IMR-90 (cell line): ENCODE measurements around the gene CRY2. TPM values are rescaled to one million over a fixed set of nuclear protein-coding genes. Genes with fewer than 3 reads are reported as not detected.

Experiments
- ATAC-seq: fragments of 200-7000 bp; cut with Tn5 transposase; 2 replicates; pipeline ENCODE4 v1.9.1; 2020; ENCODE audit warnings: low read depth, mild to moderate bottlenecking, moderate library complexity
- BruUV-seq: library from RNA; stranded (reverse); fragments of 400-500 nt; replicated peaks from 2 replicates; lab custom pipeline; 2021; lab: Mats Ljungman, UMichigan
- CTCF ChIA-PET: fragments of 300-600 bp; formaldehyde crosslinking; extraction: SDS; loops from one replicate; lab custom pipeline; 2021; ENCODE audit warnings: antibody characterized with exemption; lab: Yijun Ruan, JAX
- POLR2A ChIA-PET: fragments of 300-600 bp; sonication (Branson Sonifier 250); formaldehyde crosslinking; loops from one replicate; lab custom pipeline; 2022; ENCODE audit warnings: antibody characterized with exemption; ENCODE audit not compliant: unreplicated experiment; lab: Charles Lee
- DNase-seq: peaks from one replicate; pipeline ENCODE4 v3.0.0; 2013
- H2AFZ ChIP-seq: replicated peaks from 2 replicates; pipeline ENCODE3; 2013; ENCODE audit warnings: low read length, mild to moderate bottlenecking; ENCODE audit not compliant: poor library complexity
- H2AK5ac ChIP-seq: 2 replicates; pipeline ENCODE4 v1.6.1; 2013; ENCODE audit warnings: low read depth, low read length, inconsistent platforms
- H2AK9ac ChIP-seq: replicated peaks from 2 replicates; pipeline ENCODE3; 2013; ENCODE audit warnings: mild to moderate bottlenecking, low read depth, low read length, moderate library complexity; ENCODE audit not compliant: poor library complexity
- H2BK120ac ChIP-seq: 2 replicates; pipeline ENCODE4 v1.6.1; 2013; ENCODE audit warnings: low read depth, low read length, inconsistent platforms
- H2BK15ac ChIP-seq: 3 replicates; pipeline ENCODE4 v1.6.1; 2013; ENCODE audit warnings: low read depth, low read length, inconsistent platforms
- H2BK20ac ChIP-seq: 2 replicates; pipeline ENCODE4 v1.6.1; 2013; ENCODE audit warnings: low read depth, mild to moderate bottlenecking, inconsistent platforms, low read length, moderate library complexity
- H2BK5ac ChIP-seq: 2 replicates; pipeline ENCODE4 v1.6.1; 2013; ENCODE audit warnings: mild to moderate bottlenecking, low read depth, low read length, inconsistent platforms; ENCODE audit not compliant: poor library complexity, severe bottlenecking
- H3K14ac ChIP-seq: replicated peaks from 2 replicates; pipeline ENCODE4 v1.6.1; 2013; ENCODE audit warnings: low read depth, low read length, inconsistent platforms
- H3K18ac ChIP-seq: 2 replicates; pipeline ENCODE4 v1.6.1; 2013; ENCODE audit warnings: low read depth, low read length, control low read depth
- H3K23ac ChIP-seq: 2 replicates; pipeline ENCODE4 v1.6.1; 2013; ENCODE audit warnings: low read depth, low read length, inconsistent platforms
- H3K27ac ChIP-seq: 2 replicates; pipeline ENCODE4 v1.5.1; 2013; ENCODE audit warnings: mild to moderate bottlenecking, control low read depth, low read length; ENCODE audit not compliant: insufficient read depth
- H3K27me3 ChIP-seq: 2 replicates; pipeline ENCODE4 v1.6.1; 2013; ENCODE audit warnings: low read length; ENCODE audit not compliant: control insufficient read depth, insufficient read depth
- H3K36me3 ChIP-seq: 2 replicates; pipeline ENCODE4 v1.6.1; 2013; ENCODE audit warnings: low read length, mixed read lengths; ENCODE audit not compliant: control insufficient read depth, insufficient read depth
- H3K4ac ChIP-seq: 2 replicates; pipeline ENCODE4 v1.6.1; 2013; ENCODE audit warnings: low read depth, low read length, inconsistent platforms
- H3K4me1 ChIP-seq: 2 replicates; pipeline ENCODE4 v1.6.1; 2013; ENCODE audit warnings: low read length, mixed read lengths; ENCODE audit not compliant: control insufficient read depth, insufficient read depth
- H3K4me2 ChIP-seq: 2 replicates; pipeline ENCODE4 v1.6.1; 2013; ENCODE audit warnings: low read depth, mild to moderate bottlenecking, control low read depth, low read length, moderate library complexity
- H3K4me3 ChIP-seq: 2 replicates; pipeline ENCODE4 v1.5.1; 2013; ENCODE audit warnings: low read depth, mild to moderate bottlenecking, control low read depth, low read length, moderate library complexity; ENCODE audit not compliant: insufficient read depth
- H3K56ac ChIP-seq: 2 replicates; pipeline ENCODE4 v1.6.1; 2013; ENCODE audit warnings: low read length, inconsistent platforms; ENCODE audit not compliant: insufficient read depth; ENCODE audit errors: extremely low read depth
- H3K79me1 ChIP-seq, 2 experiments: 2 replicates each; pipeline ENCODE4 v1.6.1; 2013; ENCODE audit warnings: low read length in 2 of 2, inconsistent platforms in 1 of 2, low read depth in 1 of 2
- H3K9ac ChIP-seq: 2 replicates; pipeline ENCODE4 v1.6.1; 2013; ENCODE audit warnings: low read depth, low read length, control low read depth
- H3K9me1 ChIP-seq: 2 replicates; pipeline ENCODE4 v1.6.1; 2013; ENCODE audit warnings: low read length, inconsistent platforms; ENCODE audit not compliant: insufficient read depth
- H3K9me3 ChIP-seq: 2 replicates; pipeline ENCODE4 v1.6.1; 2013; ENCODE audit warnings: low read length; ENCODE audit not compliant: control insufficient read depth, insufficient read depth
- H4K20me1 ChIP-seq: 2 replicates; pipeline ENCODE4 v1.6.1; 2013; ENCODE audit warnings: low read length, inconsistent platforms; ENCODE audit not compliant: insufficient read depth
- H4K5ac ChIP-seq: 2 replicates; pipeline ENCODE4 v1.6.1; 2013; ENCODE audit warnings: mild to moderate bottlenecking, low read depth, low read length, control low read depth
- H4K8ac ChIP-seq, 2 experiments: 2 replicates each; pipeline ENCODE4 v1.6.1; 2013; ENCODE audit warnings: low read depth in 2 of 2, low read length in 2 of 2, control low read depth in 1 of 2, inconsistent platforms in 1 of 2
- H4K91ac ChIP-seq: 2 replicates; pipeline ENCODE4 v1.6.1; 2013; ENCODE audit warnings: low read depth, low read length, inconsistent platforms; ENCODE audit not compliant: insufficient read depth
- CEBPB ChIP-seq: IDR thresholded peaks from 2 replicates; pipeline ENCODE4 v1.6.1; 2012; ENCODE audit warnings: low read depth, low read length, improper control_type of control experiment
- CHD1 ChIP-seq: IDR thresholded peaks from 2 replicates; pipeline ENCODE4 v1.6.1; 2012; ENCODE audit warnings: low read depth, low read length, improper control_type of control experiment
- MAFK ChIP-seq: IDR thresholded peaks from 2 replicates; pipeline ENCODE4 v1.6.1; 2012; ENCODE audit warnings: low read depth, low read length, improper control_type of control experiment
- MAZ ChIP-seq: IDR thresholded peaks from 2 replicates; pipeline ENCODE4 v1.6.1; 2012; ENCODE audit warnings: low read depth, mild to moderate bottlenecking, low read length, improper control_type of control experiment, moderate library complexity, borderline replicate concordance
- MXI1 ChIP-seq: IDR thresholded peaks from 2 replicates; pipeline ENCODE4 v1.6.1; 2012; ENCODE audit warnings: low read depth, mild to moderate bottlenecking, low read length, moderate library complexity, borderline replicate concordance
- NFE2L2 ChIP-seq: fragments of 150-350 bp; IDR thresholded peaks from 2 replicates; pipeline ENCODE4 v1.6.1; 2016; ENCODE audit warnings: low read depth, mild to moderate bottlenecking, low read length
- POLR2A ChIP-seq: IDR thresholded peaks from 2 replicates; pipeline ENCODE4 v1.6.1; 2012; ENCODE audit warnings: mild to moderate bottlenecking, low read depth, low read length
- RAD21 ChIP-seq: IDR thresholded peaks from 2 replicates; pipeline ENCODE4 v1.6.1; 2012; ENCODE audit warnings: low read length, improper control_type of control experiment
- RCOR1 ChIP-seq: IDR thresholded peaks from 2 replicates; pipeline ENCODE4 v1.6.1; 2012; ENCODE audit warnings: mild to moderate bottlenecking, low read length, improper control_type of control experiment; ENCODE audit not compliant: insufficient replicate concordance
- RFX5 ChIP-seq: IDR thresholded peaks from 2 replicates; pipeline ENCODE4 v1.8.0; 2012; ENCODE audit warnings: low read depth, mild to moderate bottlenecking, low read length, moderate library complexity
- SMC3 ChIP-seq: fragments of 150-350 bp; IDR thresholded peaks from 2 replicates; pipeline ENCODE4 v1.6.1; 2016; ENCODE audit warnings: low read depth, mild to moderate bottlenecking, antibody characterized with exemption, low read length, moderate library complexity
- WGBS, 2 experiments: methylation state at CpG; one replicate each; pipeline versions ENCODE4 v1.1.5 to v1.1.7; 2013; ENCODE audit warnings: missing lambda C conversion rate in 2 of 2; ENCODE audit not compliant: insufficient read length in 1 of 2; ENCODE audit errors: extremely low coverage in 2 of 2; 5-methylcytosine and 5-hydroxymethylcytosine counted together
- dilution Hi-C: fragments of 300-500 bp; cut with HindIII; formaldehyde crosslinking; loops from one replicate; pipeline ENCODE4 v1.14.3; 2018; ENCODE audit warnings: low sequenced_read_pairs; ENCODE audit not compliant: unreplicated experiment
- in situ Hi-C: fragments of 300-500 bp; cut with MboI; formaldehyde crosslinking; loops from 3 replicates; pipeline ENCODE4 v1.14.3; 2019; ENCODE audit warnings: low sequenced_read_pairs, inconsistent platforms, mixed read lengths
- intact Hi-C: fragments of 100-400 bp; cut with micrococcal nuclease; formaldehyde crosslinking; loops from 2 replicates; pipeline ENCODE4 v1.10.0; 2022
- polyA plus RNA-seq, 3 experiments: library from polyadenylated mRNA; depleted of rRNA; stranded (reverse); fragments of >200 nt; gene quantifications; 2 replicates each; pipeline ENCODE4 v1.2.3, GENCODE V29; 2012; ENCODE audit warnings: low replicate concordance in 1 of 3
- total RNA-seq: library from RNA; depleted of rRNA; stranded (reverse); fragments of >200 nt; gene quantifications from 2 replicates; pipeline ENCODE4 v1.2.3, GENCODE V29; 2012
- TF ChIP-seq, protein P1 (sequence below): conservative IDR thresholded peaks from 2 replicates; pipeline ENCODE4 v1.5.1; 2012; ENCODE audit warnings: mild to moderate bottlenecking, low read depth, low read length, improper control_type of control experiment
- TF ChIP-seq, protein P2 (sequence below): fragments of 150-350 bp; IDR thresholded peaks from 2 replicates; pipeline ENCODE4 v1.6.1; 2017; ENCODE audit warnings: mild to moderate bottlenecking, antibody characterized with exemption, low read length, low read depth
- TF ChIP-seq, protein P3 (sequence below): fragments of 150-350 bp; IDR thresholded peaks from 2 replicates; pipeline ENCODE4 v1.6.1; 2016; ENCODE audit warnings: low read depth, mild to moderate bottlenecking, low read length, moderate library complexity, borderline replicate concordance

CRY2 gene
- total and polyA plus RNA-seq, 2 of the 4 experiments (the other 2 are of a cell fraction), result 12.2 to 13.1 TPM

DNA sequence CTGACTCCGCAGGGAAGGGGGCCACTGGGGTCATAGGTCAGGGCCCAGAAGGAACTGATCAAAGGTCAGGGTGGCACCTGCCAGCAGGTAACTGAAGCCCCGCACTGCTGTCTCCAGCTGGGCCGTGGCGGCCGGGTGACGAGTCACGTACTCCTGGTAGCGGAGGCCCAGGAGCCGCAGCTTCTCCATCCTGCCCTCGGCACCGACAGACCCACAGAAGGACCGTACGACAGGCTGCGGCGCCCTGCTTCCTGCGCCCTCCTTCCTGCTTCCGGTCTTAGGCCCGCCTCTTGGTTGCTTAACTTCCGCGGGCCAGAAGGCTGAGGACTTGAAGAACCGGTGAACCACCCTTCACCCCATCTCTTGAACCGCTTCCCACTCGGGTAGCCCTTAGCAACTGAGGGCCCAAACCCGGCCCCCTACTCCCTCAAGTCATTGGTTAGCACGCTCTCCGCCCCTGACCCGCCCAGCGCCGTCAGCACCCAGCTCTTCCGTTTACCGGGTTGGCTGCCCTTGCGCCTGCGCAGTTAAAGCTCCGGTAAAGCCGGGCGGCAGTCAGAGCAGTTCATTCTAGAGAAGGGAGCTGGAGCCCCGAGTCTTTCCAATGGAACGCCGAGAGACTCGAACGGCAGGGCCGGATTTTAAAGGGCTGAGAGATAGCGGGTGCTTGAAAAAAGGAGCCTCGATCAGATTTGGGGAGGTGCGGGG lies 70.5 kb downstream of the CRY2 start, which contains the start of gene PEX16:
TSS of gene PEX16 (minus strand) at position 255 of the 708 bp plus-strand sequence. CDS start at position 189, 66 bp downstream.
- peak within 1 kb of the TSS; percentile 87 for H2AK5ac ChIP-seq
- H3K4ac ChIP-seq, result peak within 1 kb of the TSS; percentile 88
- H3K9me1 ChIP-seq, result 0 out of 2 replicates have a peak, but pooled peaks cover 8% of the 10 kb centered on the region
- peak within 1 kb of the TSS; percentile 64 for H4K91ac ChIP-seq
- peak; percentile 100 for DNase-seq
- H3K9me3 ChIP-seq, result no peaks in the 10 kb centered on the region
- H3K18ac ChIP-seq, result 0 out of 2 replicates have a peak within 1 kb of the TSS, but pooled peaks have one; percentile 6
- no TSS peak for BruUV-seq
- peak; percentile 94 for ATAC-seq
- H3K23ac ChIP-seq, result peak within 1 kb of the TSS; percentile 84
- peak within 1 kb of the TSS; percentile 98 for H3K4me2 ChIP-seq
- H4K8ac ChIP-seq, result peak within 1 kb of the TSS; percentile 63 to 94; a peak in 3 of 4 replicates
- peak within 1 kb of the TSS; percentile 52; the same call in 1 of the 2 replicates for H2BK120ac ChIP-seq
- peak within 1 kb of the TSS; percentile 85 for H3K27ac ChIP-seq
- no peaks in the 10 kb centered on the region for H3K4me1 ChIP-seq
- H3K79me1 ChIP-seq, result peaks cover 18 to 32% of the 10 kb centered on the region in 2 experiments
- POLR2A ChIA-PET, result no interaction called here
- dilution Hi-C loops, result no loop called here
- H3K14ac ChIP-seq, result peak within 1 kb of the TSS; percentile 91
- H2BK15ac ChIP-seq, result no peak within 1 kb of the TSS
- peak within 1 kb of the TSS; percentile 79 for H3K4me3 ChIP-seq
- H3K27me3 ChIP-seq, result peaks cover 16% of the 10 kb centered on the region
- peaks cover 7% of the 10 kb centered on the region; the same call in 1 of the 2 replicates for H4K20me1 ChIP-seq
- H2BK5ac ChIP-seq, result peak within 1 kb of the TSS; percentile 51
- intact Hi-C loops, result no loop called here
- H3K9ac ChIP-seq, result peak within 1 kb of the TSS; percentile 95
- CTCF ChIA-PET, result interaction anchor here (1.0 kb wide), 1 partner anchor 44 kb away, joined by 3 read pairs; no protein-coding TSS in a partner anchor
- in situ Hi-C loops, result no loop called here
- H3K56ac ChIP-seq, result peak within 1 kb of the TSS; percentile 85
- H2AFZ ChIP-seq, result peak within 1 kb of the TSS; percentile 96
- no peak within 1 kb of the TSS for H2BK20ac ChIP-seq
- WGBS, 2 experiments, result 0% methylated on average over 14 of the region's 45 CpGs; no CpG with 5 or more reads in 1 of the 2 experiments
- H4K5ac ChIP-seq, result peak within 1 kb of the TSS; percentile 59
- H3K36me3 ChIP-seq, result peaks cover 20% of the 10 kb centered on the region
- H2AK9ac ChIP-seq, result peak within 1 kb of the TSS; percentile 99
- TF ChIP-seq RAD21 (peak; percentile 18), MAFK (no peak), CHD1 (no peak), RCOR1 (peak; percentile 60), POLR2A (peak; percentile 91), MAZ (peak; percentile 75; the same call in 1 of the 2 replicates), RFX5 (peak; percentile 58; the same call in 1 of the 2 replicates), CEBPB (peak; percentile 99), SMC3 (peak; percentile 29), NFE2L2 (no peak), MXI1 (peak; percentile 84)
- TF ChIP-seq, protein P1, sequence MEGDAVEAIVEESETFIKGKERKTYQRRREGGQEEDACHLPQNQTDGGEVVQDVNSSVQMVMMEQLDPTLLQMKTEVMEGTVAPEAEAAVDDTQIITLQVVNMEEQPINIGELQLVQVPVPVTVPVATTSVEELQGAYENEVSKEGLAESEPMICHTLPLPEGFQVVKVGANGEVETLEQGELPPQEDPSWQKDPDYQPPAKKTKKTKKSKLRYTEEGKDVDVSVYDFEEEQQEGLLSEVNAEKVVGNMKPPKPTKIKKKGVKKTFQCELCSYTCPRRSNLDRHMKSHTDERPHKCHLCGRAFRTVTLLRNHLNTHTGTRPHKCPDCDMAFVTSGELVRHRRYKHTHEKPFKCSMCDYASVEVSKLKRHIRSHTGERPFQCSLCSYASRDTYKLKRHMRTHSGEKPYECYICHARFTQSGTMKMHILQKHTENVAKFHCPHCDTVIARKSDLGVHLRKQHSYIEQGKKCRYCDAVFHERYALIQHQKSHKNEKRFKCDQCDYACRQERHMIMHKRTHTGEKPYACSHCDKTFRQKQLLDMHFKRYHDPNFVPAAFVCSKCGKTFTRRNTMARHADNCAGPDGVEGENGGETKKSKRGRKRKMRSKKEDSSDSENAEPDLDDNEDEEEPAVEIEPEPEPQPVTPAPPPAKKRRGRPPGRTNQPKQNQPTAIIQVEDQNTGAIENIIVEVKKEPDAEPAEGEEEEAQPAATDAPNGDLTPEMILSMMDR, result no peak
- TF ChIP-seq, protein P2, sequence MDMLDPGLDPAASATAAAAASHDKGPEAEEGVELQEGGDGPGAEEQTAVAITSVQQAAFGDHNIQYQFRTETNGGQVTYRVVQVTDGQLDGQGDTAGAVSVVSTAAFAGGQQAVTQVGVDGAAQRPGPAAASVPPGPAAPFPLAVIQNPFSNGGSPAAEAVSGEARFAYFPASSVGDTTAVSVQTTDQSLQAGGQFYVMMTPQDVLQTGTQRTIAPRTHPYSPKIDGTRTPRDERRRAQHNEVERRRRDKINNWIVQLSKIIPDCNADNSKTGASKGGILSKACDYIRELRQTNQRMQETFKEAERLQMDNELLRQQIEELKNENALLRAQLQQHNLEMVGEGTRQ, result no peak
- TF ChIP-seq, protein P3, sequence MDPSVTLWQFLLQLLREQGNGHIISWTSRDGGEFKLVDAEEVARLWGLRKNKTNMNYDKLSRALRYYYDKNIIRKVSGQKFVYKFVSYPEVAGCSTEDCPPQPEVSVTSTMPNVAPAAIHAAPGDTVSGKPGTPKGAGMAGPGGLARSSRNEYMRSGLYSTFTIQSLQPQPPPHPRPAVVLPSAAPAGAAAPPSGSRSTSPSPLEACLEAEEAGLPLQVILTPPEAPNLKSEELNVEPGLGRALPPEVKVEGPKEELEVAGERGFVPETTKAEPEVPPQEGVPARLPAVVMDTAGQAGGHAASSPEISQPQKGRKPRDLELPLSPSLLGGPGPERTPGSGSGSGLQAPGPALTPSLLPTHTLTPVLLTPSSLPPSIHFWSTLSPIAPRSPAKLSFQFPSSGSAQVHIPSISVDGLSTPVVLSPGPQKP, result no peak
